Muscle layer of colon (tissue), 2 donors: ENCODE results near the gene OR2T5.
"Not testable (repeated sequence)": the region's sequence is repeated elsewhere in the genome, so short reads cannot be mapped to it uniquely, and the experiment has no call there.

Source experiments
- H3K27ac ChIP-seq: one replicate; pipeline ENCODE4 v1.7.0; 2013; ENCODE audit warnings: low read depth, mild to moderate bottlenecking, low read length, moderate library complexity
- H3K27me3 ChIP-seq, 2 donors: one replicate each; pipeline ENCODE4 v1.7.0; 2013; ENCODE audit warnings: low read length in 2 of 2, mild to moderate bottlenecking in 2 of 2; ENCODE audit not compliant: insufficient read depth in 2 of 2, control insufficient read depth in 1 of 2
- H3K36me3 ChIP-seq: one replicate; pipeline ENCODE4 v1.7.0; 2013; ENCODE audit warnings: mild to moderate bottlenecking, low read length; ENCODE audit not compliant: insufficient read depth
- H3K4me1 ChIP-seq: one replicate; pipeline ENCODE4 v1.7.0; 2013; ENCODE audit warnings: mild to moderate bottlenecking, low read length; ENCODE audit not compliant: insufficient read depth
- H3K4me3 ChIP-seq, 2 donors: one replicate each; pipeline ENCODE4 v1.7.0; 2013; ENCODE audit warnings: low read length in 2 of 2, low read depth in 1 of 2, mild to moderate bottlenecking in 1 of 2, moderate library complexity in 1 of 2
- H3K9ac ChIP-seq: one replicate; pipeline ENCODE4 v1.7.0; 2013; ENCODE audit warnings: low read length
- H3K9me3 ChIP-seq: one replicate; pipeline ENCODE4 v1.7.0; 2013; ENCODE audit warnings: mild to moderate bottlenecking, low read length
- donor health status: abdominal sarcoma.
- donor health status: Adenocarcinoma of cecum.

The OR2T5 gene

DNA sequence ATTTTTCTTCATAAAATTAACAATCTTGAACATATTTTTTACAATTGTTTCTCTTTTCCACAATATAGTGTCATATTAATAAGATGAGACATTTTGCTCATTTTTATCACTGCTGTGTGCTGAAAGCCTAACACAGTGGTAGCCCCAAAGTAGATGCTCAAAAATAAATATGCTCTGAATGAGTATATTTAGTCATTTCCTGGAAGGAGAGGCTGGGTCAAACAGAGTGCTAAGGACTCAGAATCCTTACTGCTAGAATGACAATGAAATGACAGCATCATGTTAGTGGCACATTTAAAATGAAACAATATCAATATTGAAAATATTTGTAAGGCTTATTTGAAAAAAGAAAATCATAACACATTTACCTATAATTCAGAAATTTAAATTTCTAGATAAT is 49.1 kb downstream of the OR2T5 start:
- H3K27ac ChIP-seq, H3K4me1 ChIP-seq, H3K9ac ChIP-seq, H3K36me3 ChIP-seq, H3K4me3 ChIP-seq, H3K27me3 ChIP-seq, H3K9me3 ChIP-seq: not testable (repeated sequence)
